Panc1 (cell line): ENCODE measurements around the gene ASXL1. TPM values are rescaled to one million over a fixed set of nuclear protein-coding genes. Genes with fewer than 3 reads are reported as not detected.
A peak's percentile ranks its signal among the peaks of the same experiment; 100 is the strongest.

Experiments used
- ATAC-seq: fragments of 200-7000 bp; cut with Tn5 transposase; 2 replicates; pipeline ENCODE4 v1.9.1; 2020; ENCODE audit warnings: mild to moderate bottlenecking, moderate library complexity
- BruUV-seq: library from RNA; stranded (reverse); fragments of 400-500 nt; replicated peaks from 2 replicates; lab custom pipeline; 2021; lab: Mats Ljungman, UMichigan
- CTCF ChIA-PET: fragments of 300-600 bp; sonication (Branson Sonifier 250); formaldehyde crosslinking; loops from one replicate; lab custom pipeline; 2022; ENCODE audit warnings: antibody characterized with exemption; lab: Charles Lee
- POLR2A ChIA-PET: fragments of 300-600 bp; sonication (Branson Sonifier 250); formaldehyde crosslinking; loops from one replicate; lab custom pipeline; 2022; ENCODE audit warnings: antibody characterized with exemption; lab: Charles Lee
- DNase-seq: peaks from one replicate; pipeline ENCODE4 v3.0.0-alpha.2; 2010; ENCODE audit warnings: low read depth, low spot score
- H3K27ac ChIP-seq: 2 replicates; pipeline ENCODE4 v1.5.1; 2011; ENCODE audit warnings: mild to moderate bottlenecking, low read length, inconsistent platforms
- H3K27me3 ChIP-seq: fragments of 200-500 bp; sonication (Bioruptor generic); 2 replicates; pipeline ENCODE4 v1.6.0; 2014; ENCODE audit warnings: low read length, inconsistent platforms; ENCODE audit not compliant: control insufficient read depth, insufficient read depth
- H3K36me3 ChIP-seq: fragments of 200-500 bp; sonication (Bioruptor generic); 2 replicates; pipeline ENCODE4 v1.5.1; 2014; ENCODE audit warnings: inconsistent platforms, mild to moderate bottlenecking, low read length, moderate library complexity; ENCODE audit not compliant: control insufficient read depth, insufficient read depth
- H3K4me1 ChIP-seq: 2 replicates; pipeline ENCODE4 v1.5.1; 2011; ENCODE audit warnings: inconsistent platforms, mild to moderate bottlenecking, low read length, moderate library complexity; ENCODE audit not compliant: control insufficient read depth, insufficient read depth
- H3K4me3 ChIP-seq, 2 experiments: 2 replicates each; pipeline ENCODE4 v1.5.1; 2011 to 2012; ENCODE audit warnings: low read depth in 2 of 2, low read length in 2 of 2, mild to moderate bottlenecking in 2 of 2, inconsistent platforms in 1 of 2, moderate library complexity in 1 of 2
- H3K9me3 ChIP-seq: fragments of 200-500 bp; sonication (Bioruptor generic); 2 replicates; pipeline ENCODE4 v1.5.1; 2014; ENCODE audit warnings: low read depth, mild to moderate bottlenecking, inconsistent platforms, low read length, moderate library complexity; ENCODE audit not compliant: control insufficient read depth, insufficient read depth
- POLR2AphosphoS5 ChIP-seq: IDR thresholded peaks from 2 replicates; pipeline ENCODE4 v1.6.1; 2012; ENCODE audit warnings: mild to moderate bottlenecking, low read depth, low read length, moderate library complexity
- SIN3A ChIP-seq: IDR thresholded peaks from 2 replicates; pipeline ENCODE4 v1.6.1; 2012; ENCODE audit warnings: low read depth, mild to moderate bottlenecking, low read length, moderate library complexity, borderline replicate concordance; ENCODE audit not compliant: insufficient read depth
- TCF7L2 ChIP-seq: IDR thresholded peaks from 2 replicates; pipeline ENCODE4 v1.6.1; 2011; ENCODE audit warnings: mild to moderate bottlenecking, low read depth, low read length, inconsistent platforms
- in situ Hi-C: cut with HindIII; loops from 2 replicates; pipeline ENCODE4 v1.10.0; 2016; ENCODE audit warnings: low sequenced_read_pairs, low pct_unique_long_range_greater_than_20kb
- intact Hi-C: fragments of 100-400 bp; cut with micrococcal nuclease; formaldehyde crosslinking; loops from one replicate; pipeline ENCODE4 v1.10.0; 2022; ENCODE audit not compliant: unreplicated experiment
- total RNA-seq: library from RNA; stranded (reverse); gene quantifications from one replicate; pipeline ENCODE4 v1.2.1, GENCODE V29; 2021; ENCODE audit not compliant: unreplicated experiment
- TF ChIP-seq, protein P1 (sequence below): fragments of 450-650 bp; IDR thresholded peaks from 2 replicates; pipeline ENCODE4 v1.5.1; 2017; ENCODE audit warnings: mild to moderate bottlenecking
- TF ChIP-seq, protein P2 (sequence below), 2 experiments: IDR thresholded peaks; 2 replicates each; pipeline ENCODE4 v1.6.1; 2011 to 2012; ENCODE audit warnings: low read depth in 2 of 2, control low read depth in 1 of 2, low read length in 1 of 2, mild to moderate bottlenecking in 1 of 2, moderate library complexity in 1 of 2; ENCODE audit not compliant: insufficient read depth in 1 of 2

ASXL1 gene
- total RNA-seq, 1 experiment from 2014 or later: 205 TPM

GRCh38 chr20:32344835-32345506, 13.2 kb upstream of the ASXL1 start:
- no peaks in the 10 kb centered on the region for H3K36me3 ChIP-seq
- peaks cover 18% of the 10 kb centered on the region for H3K4me1 ChIP-seq
- intact Hi-C loops: no loop called here
- in situ Hi-C loops: no loop called here
- H3K9me3 ChIP-seq: no peaks in the 10 kb centered on the region
- H3K27me3 ChIP-seq: no peaks in the 10 kb centered on the region
- ChIA-PET POLR2A (no interaction called here), CTCF (interaction anchor here (0.5 kb wide), 1 partner anchor 137 kb away, joined by 4 read pairs; no protein-coding TSS in a partner anchor)
- peak; percentile 72 for ATAC-seq
- no peak for DNase-seq
- no TSS peak for BruUV-seq
- no peak overlapping the region for H3K4me3 ChIP-seq
- TF ChIP-seq SIN3A (no peak), POLR2AphosphoS5 (no peak), TCF7L2 (no peak)
- TF ChIP-seq, protein P1, sequence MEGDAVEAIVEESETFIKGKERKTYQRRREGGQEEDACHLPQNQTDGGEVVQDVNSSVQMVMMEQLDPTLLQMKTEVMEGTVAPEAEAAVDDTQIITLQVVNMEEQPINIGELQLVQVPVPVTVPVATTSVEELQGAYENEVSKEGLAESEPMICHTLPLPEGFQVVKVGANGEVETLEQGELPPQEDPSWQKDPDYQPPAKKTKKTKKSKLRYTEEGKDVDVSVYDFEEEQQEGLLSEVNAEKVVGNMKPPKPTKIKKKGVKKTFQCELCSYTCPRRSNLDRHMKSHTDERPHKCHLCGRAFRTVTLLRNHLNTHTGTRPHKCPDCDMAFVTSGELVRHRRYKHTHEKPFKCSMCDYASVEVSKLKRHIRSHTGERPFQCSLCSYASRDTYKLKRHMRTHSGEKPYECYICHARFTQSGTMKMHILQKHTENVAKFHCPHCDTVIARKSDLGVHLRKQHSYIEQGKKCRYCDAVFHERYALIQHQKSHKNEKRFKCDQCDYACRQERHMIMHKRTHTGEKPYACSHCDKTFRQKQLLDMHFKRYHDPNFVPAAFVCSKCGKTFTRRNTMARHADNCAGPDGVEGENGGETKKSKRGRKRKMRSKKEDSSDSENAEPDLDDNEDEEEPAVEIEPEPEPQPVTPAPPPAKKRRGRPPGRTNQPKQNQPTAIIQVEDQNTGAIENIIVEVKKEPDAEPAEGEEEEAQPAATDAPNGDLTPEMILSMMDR: no peak
- TF ChIP-seq, protein P2, sequence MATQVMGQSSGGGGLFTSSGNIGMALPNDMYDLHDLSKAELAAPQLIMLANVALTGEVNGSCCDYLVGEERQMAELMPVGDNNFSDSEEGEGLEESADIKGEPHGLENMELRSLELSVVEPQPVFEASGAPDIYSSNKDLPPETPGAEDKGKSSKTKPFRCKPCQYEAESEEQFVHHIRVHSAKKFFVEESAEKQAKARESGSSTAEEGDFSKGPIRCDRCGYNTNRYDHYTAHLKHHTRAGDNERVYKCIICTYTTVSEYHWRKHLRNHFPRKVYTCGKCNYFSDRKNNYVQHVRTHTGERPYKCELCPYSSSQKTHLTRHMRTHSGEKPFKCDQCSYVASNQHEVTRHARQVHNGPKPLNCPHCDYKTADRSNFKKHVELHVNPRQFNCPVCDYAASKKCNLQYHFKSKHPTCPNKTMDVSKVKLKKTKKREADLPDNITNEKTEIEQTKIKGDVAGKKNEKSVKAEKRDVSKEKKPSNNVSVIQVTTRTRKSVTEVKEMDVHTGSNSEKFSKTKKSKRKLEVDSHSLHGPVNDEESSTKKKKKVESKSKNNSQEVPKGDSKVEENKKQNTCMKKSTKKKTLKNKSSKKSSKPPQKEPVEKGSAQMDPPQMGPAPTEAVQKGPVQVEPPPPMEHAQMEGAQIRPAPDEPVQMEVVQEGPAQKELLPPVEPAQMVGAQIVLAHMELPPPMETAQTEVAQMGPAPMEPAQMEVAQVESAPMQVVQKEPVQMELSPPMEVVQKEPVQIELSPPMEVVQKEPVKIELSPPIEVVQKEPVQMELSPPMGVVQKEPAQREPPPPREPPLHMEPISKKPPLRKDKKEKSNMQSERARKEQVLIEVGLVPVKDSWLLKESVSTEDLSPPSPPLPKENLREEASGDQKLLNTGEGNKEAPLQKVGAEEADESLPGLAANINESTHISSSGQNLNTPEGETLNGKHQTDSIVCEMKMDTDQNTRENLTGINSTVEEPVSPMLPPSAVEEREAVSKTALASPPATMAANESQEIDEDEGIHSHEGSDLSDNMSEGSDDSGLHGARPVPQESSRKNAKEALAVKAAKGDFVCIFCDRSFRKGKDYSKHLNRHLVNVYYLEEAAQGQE (IDR thresholded peaks at IDR 0.05; ENCODE audit: insufficient read depth in 1 of 2, low read depth in 2 of 2, low read length in 1 of 2): no peak
- H3K27ac ChIP-seq: peak overlapping the region; percentile 20

- Histone ChIP-seq H3K27ac (no peak overlapping the region), H3K4me3 (no peak overlapping the region), H3K27me3 (no peaks in the 10 kb centered on the region), H3K9me3 (no peaks in the 10 kb centered on the region), H3K4me1 (peaks cover 13% of the 10 kb centered on the region), H3K36me3 (no peaks in the 10 kb centered on the region)
- CTCF ChIA-PET: interaction anchor here (0.6 kb wide), 1 partner anchor 115 kb away, joined by 4 read pairs; no protein-coding TSS in a partner anchor
- POLR2A ChIA-PET: no interaction called here
- intact Hi-C loops (no loop called here), in situ Hi-C loops (no loop called here)
- no peak for ATAC-seq
- no peak for DNase-seq
- TF ChIP-seq TCF7L2: no peak
- TF ChIP-seq POLR2AphosphoS5: no peak
- TF ChIP-seq, protein P2 (IDR thresholded peaks at IDR 0.05; ENCODE audit: insufficient read depth in 1 of 2, low read depth in 2 of 2, low read length in 1 of 2): no peak
- TF ChIP-seq SIN3A: no peak
- TF ChIP-seq, protein P1: no peak
- BruUV-seq: no TSS peak
These were observed 9.9 kb upstream of the ASXL1 start for GRCh38 chr20:32348207-32348606.
